Hepatocyte (in vitro differentiated cells): ENCODE results near the gene GSG1.

Experiments
- CTCF ChIP-seq: fragments of 200-600 bp; sonication (generic); IDR thresholded peaks from 2 replicates; pipeline ENCODE4 v1.5.1; 2016; ENCODE audit warnings: antibody characterized with exemption, mild to moderate bottlenecking; ENCODE audit not compliant: poor library complexity
- EZH2 ChIP-seq: fragments of 200-600 bp; sonication (generic); IDR thresholded peaks from 2 replicates; pipeline ENCODE4 v1.6.1; 2016; ENCODE audit warnings: antibody characterized with exemption, mild to moderate bottlenecking, borderline replicate concordance
- EZH2phosphoT487 ChIP-seq: fragments of 200-600 bp; sonication (generic); IDR thresholded peaks from one replicate; pipeline ENCODE4 v1.6.1; 2018; ENCODE audit warnings: antibody characterized with exemption, mild to moderate bottlenecking, low read depth, moderate library complexity; ENCODE audit not compliant: unreplicated experiment, severe bottlenecking

- TF ChIP-seq CTCF (no peak), EZH2 (no peak), EZH2phosphoT487 (no peak)
Observed at GRCh38 chr12:13042666-13043230, 60.7 kb downstream of the GSG1 start.
